GM10266 (cell line): Measurements from ENCODE around the gene THSD7A.

Experiments used
- DNase-seq: peaks from one replicate; pipeline ENCODE4 v3.0.0; 2012; ENCODE audit errors: extremely low spot score
- TF ChIP-seq, protein P1 (sequence below): IDR thresholded peaks from 2 replicates; pipeline ENCODE4 v1.5.1; 2012; ENCODE audit warnings: mild to moderate bottlenecking, low read depth; ENCODE audit not compliant: control insufficient read depth, insufficient read depth; ENCODE audit errors: missing control alignments

THSD7A gene

DNA sequence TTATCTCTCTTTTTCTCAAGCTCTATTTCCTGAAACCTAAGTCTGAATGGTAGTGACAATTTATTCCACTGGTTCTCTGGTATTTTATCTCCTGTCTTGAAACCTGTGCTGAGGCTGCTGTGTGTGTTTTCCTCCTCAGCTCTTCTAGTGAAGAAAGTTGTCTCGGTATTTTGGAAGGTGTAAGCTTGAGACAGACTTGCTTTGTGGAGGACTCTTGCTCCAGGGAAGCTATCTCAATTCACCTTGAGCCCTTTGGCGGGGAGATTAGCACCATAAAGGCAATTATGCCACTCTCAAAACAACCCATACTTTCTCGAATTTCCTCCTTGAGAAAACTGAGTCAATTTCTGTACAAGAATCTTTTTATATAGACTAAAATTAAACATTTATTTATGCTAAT, 141.6 kb downstream of the THSD7A start:
- TF ChIP-seq, protein P1, sequence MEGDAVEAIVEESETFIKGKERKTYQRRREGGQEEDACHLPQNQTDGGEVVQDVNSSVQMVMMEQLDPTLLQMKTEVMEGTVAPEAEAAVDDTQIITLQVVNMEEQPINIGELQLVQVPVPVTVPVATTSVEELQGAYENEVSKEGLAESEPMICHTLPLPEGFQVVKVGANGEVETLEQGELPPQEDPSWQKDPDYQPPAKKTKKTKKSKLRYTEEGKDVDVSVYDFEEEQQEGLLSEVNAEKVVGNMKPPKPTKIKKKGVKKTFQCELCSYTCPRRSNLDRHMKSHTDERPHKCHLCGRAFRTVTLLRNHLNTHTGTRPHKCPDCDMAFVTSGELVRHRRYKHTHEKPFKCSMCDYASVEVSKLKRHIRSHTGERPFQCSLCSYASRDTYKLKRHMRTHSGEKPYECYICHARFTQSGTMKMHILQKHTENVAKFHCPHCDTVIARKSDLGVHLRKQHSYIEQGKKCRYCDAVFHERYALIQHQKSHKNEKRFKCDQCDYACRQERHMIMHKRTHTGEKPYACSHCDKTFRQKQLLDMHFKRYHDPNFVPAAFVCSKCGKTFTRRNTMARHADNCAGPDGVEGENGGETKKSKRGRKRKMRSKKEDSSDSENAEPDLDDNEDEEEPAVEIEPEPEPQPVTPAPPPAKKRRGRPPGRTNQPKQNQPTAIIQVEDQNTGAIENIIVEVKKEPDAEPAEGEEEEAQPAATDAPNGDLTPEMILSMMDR = no peak
- no peak for DNase-seq

DNA sequence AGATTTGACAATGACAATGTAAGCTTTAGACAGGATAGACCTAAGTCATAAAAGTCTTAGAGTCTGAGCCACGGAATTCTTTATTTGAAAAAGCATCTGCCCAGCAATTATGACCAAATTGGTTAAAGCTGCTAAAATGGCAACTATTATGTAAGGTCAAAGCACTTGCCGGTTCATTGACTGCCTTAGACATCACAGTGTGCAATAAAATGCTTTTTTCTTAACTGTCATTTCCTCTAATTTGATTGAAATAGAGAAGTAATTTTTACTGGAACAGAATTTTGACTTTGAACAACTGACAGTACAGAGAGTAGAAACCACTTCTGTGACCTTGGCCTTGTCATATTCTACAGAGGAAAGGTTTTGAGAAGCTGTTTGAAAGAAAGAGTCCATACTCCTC, 142.9 kb downstream of the THSD7A start:
- DNase-seq = no peak
- TF ChIP-seq, protein P1 = no peak

DNA sequence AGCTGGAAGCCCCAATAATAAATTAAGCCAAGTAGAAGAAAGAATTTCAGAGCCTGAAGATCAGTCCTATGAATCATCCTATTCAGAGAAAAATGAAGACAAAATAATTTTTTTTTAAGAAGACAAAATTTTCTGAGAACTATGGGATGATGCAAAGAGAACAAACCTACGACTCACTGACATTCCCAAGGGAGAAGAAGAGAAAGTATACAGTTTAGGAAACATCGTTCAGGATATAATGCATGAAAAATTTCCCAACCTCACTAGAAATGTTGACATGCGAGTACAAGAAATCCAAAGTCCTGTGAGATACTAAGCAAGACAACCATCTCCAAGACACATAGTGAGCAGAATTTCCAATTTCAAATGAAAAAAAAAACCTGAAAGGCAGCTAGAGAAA, 150.5 kb downstream of the THSD7A start:
- DNase-seq = no peak
- TF ChIP-seq, protein P1 = no peak

DNA sequence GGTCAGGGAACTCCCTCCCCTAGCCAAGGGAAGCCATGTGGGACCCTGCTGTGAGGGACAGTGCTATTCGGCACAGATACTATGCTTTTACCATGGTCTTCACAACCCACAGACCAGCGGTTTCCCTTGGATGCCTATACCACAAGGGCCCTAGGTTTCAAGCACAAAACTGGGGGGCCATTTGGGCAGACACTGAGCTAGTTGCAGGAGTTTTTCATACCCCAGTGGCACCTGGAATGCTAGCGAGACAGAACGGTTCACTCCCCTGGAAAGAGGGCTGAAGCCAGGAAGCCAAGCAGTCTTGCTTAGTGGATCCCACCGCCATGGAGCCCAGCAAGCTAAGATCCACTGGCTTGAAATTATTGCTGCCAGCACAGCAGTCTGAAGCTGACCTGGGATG, 156.8 kb downstream of the THSD7A start:
- TF ChIP-seq, protein P1 = no peak
- DNase-seq = no peak

DNA sequence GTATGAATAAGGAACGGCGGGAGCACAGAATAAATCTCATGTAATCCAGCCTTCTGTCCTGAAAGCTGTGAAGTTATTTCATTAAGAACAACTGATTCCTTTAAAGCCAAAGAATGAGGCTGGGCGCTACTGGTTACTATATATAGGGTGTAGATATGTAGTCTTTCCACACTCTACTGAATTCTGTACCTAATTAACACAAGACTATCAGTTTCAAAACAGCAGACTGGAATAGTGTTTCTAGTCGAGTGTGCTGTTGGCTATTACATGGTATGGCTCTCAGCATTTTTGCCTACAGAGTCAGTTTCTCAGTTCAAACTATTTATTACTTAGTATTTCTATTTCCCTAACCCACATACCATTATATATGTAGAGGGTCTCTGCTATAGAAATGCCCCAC, 163.3 kb downstream of the THSD7A start:
- TF ChIP-seq, protein P1 = no peak

DNA sequence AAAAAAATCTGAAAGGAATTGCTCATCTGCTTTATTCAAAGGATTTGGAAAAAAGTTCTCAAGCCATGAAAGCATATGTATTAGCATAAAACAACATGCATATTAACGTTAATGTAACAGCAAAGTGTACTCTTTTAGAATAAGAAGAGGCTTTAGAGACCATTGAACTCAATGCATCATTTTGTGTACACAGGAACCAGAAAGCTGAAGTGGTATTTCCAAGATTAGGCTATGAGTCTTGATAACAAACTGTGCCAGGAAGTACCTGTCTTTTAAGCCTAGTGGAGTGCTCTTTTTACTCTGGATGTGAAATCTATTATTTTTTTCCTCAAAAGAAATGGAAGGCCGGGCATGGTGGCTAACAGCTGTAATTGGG, 164.2 kb downstream of the THSD7A start:
- no peak for DNase-seq
- TF ChIP-seq, protein P1 = no peak

More for the DNA sequence above, 163.3 kb downstream of the THSD7A start:
- no peak for DNase-seq

DNA sequence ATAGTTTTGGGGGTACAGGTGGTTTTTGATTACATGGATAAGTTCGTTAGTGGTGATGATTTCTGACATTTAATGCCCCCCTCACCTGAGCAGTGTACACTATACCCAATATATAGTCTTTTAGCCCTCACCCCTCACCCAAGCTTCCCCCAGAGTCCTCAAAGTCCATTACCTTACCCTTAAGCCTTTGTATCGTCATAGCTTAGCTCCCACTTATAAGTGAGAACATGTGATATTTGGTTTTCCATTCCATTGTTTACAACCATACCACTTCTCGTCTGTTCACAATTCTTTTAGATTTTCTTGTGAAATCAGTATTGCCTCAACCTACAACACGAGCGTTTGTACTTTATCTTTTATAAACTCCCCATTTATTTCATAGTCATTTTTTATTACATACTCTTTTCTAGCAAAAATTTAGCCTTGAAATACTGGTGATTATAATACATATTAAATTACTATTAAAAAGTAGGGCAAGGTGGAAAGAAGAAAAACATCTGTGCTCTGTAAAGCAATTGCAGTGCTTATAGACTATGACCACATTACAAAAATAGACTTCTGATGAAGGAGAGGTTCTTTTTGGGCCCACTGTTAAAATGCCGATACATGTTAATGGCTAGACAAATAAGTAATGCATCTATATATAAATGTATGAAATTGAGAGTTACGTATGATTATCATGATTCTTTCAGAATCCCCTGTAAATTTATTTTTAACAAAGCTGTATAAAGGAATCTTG, 164.8 kb downstream of the THSD7A start:
- DNase-seq = no peak
- TF ChIP-seq, protein P1 = no peak
